GM19455 (cell line): Measurements from ENCODE around the gene MXD1.

Experiments used
- ATAC-seq: cut with Tn5 transposase; IDR thresholded peaks from one replicate; pipeline ENCODE4 v1.9.1; 2021; ENCODE audit not compliant: unreplicated experiment

Gene MXD1

DNA sequence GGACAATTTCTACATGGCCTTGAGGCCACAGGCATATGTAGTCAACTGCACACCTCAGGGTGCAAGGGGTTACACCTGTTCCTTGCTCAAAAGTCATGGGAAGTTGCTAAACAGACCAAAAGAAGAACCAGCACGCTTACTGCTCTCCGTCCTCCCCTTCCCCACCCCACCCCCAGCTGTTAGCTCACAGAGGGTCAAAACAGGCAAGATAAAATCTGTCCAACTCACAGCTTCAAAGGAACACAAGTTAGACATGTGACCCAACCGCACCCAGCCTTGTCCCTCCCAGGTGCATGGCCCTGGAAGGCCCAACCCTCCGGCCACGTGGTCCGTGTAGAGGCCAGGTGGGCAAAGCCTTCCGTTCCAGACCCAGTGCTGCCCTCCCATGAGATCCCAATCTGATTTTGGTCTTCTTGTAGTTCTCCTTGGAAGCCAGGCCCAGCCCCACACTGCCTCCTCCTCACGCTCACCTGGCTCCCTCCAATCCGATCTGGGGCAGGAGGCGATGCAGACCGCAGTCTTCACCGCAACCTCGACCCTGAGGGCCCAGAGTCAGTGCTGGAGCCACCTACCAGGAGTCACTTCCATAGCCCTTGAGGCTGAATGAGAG is 61.0 kb downstream of the MXD1 start:
- no peak for ATAC-seq

DNA sequence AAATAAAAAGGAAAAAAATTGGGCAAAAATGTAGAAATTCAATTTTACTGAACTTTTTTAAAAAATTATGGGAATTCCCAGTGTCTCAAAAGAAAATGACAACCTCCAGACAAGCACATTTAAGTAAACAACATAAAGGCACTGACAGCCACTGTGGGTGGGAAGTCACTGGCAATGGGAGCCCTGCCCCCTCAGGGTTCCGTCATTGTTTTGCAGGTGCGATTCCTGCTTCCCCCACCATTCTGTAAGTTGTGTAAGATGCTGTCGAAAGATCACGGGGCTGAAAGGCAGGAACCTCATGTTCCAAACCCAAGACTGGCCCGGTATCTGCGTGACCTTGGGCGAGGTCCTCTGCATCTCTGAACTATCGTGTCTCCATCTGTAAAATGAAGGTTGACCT is 62.3 kb downstream of the MXD1 start:
- ATAC-seq: no peak

DNA sequence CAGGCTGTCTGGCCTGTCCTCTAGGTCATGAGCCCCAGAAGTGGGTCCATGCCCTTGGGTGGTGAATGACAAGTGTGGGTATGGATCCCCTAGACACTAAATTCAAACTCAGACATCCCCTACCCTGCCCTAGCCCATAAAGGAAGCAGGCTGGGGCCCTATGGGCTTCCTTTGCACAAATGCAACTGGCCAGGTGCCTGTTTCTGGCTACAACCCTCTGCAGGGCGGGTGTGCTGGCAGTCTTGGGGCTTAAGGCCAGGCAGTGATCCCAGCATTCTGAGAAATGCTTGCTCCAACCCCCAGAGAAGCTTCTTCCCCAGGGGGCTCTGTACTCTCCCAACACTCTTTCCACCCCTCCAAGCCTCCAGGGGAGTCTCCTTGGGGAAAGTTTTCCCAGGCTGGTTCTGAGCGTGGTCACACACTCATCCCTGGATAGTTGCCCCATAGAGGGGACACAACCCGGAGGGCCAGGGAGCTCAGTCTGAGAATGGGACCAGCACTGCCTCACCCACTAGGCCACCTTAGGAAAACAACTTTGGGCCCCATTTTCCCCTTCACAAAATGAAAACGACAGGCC is 63.1 kb downstream of the MXD1 start:
- no peak for ATAC-seq

DNA sequence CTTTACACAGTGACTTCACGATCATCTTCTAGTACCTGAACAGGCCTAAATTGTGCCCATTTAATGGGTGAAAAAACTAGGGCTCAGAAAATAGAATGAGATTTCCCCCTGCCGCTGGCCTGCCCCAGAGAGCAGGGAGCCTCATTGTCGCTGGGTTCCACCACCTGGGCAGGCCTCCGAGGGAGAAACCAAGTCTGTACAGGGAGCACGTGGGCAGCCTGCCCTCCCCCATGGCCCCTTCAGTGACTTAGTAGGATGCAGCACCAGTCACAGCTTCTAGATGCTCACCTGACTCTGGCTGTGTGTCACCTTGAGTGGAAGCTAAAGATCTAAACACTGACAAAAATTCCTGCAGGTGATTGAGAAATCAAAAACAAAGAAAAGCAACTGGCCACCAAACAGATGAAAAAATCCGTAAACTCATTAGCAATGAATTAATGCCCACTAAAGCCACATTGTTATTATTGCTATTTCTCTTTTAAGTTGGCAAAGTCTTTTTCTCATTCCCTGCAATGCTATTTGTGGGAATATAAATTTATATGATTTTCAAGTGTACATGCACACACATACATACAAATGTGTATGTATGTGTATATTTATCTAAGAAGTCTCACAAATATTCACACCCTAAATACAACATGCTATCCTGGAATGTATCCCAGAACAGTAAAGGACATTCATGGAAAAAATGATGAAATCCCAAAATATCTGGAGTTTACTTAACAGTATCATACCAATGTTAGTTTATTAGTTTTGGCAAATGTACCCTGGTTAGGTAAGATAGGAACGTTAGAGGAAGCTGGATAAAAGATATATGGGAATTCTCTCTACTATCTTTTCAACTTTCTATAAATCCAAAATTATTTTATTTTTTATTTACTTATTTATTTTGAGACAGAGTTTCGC is 65.2 kb downstream of the MXD1 start:
- no peak for ATAC-seq

DNA sequence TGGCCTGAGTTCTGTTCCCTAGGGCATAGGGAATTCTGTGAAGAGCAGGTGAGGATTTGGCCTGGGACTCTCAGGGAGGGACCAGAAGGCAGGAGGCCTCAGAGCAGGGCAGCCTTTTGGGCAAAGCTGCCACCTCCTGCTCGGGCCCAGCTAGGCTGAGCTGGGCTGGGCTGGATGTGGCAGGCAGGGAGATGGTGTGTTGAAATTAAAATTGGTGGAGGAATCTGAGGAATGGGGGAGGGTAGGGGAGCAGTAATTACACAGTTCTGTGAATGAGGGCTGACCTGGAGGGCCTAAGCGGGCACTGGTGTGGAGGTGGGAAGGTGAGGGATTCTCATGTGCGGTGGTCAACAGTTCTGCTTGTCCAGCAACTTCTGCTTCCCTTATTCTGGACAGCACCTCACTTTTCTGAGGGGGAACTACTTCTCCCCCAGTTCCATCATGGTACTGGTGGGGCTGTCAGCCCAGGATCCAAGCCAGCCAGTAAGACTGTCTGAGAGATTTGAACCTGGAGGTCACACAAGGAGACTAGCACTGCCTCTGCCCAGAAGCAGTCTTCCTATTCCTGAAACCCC is 68.6 kb downstream of the MXD1 start:
- no peak for ATAC-seq

DNA sequence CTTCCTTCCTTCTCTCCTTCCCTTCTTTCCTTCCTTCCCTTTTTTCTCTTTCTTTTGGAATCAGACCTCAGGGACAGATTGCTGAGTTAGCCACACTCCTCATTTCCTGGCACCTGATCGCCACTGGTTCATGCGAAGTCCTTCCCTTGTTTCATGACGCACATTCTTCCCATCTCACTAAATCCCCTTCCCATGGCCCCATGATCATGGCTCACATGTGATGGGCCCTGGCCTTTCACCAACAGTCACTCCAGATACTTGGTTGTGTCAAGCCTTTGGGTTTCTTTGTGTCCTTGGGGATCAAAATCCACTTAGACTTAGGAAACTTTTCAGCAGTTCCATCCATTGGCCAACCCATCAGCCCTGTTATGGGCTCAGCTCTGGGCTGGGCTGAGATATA is 70.3 kb downstream of the MXD1 start:
- no peak for ATAC-seq

DNA sequence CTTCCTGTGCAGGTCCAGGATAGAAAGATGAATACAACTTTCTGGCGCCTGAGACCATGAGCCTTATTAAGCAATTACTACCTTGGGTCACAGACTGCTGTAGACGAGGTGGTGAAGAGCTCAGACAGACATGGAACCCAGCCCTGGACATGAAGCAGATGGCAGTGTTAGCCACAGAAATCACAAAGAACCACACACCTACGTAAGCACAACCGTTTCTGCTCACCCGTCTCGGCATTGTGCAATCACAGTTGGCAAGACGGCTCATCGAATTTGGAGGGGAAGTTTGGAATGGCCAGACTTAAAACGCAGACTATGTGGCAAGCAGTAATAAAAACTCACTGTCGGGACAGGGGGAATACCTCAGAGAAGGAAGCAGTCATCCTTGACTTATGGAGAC is 70.8 kb downstream of the MXD1 start:
- no peak for ATAC-seq

DNA sequence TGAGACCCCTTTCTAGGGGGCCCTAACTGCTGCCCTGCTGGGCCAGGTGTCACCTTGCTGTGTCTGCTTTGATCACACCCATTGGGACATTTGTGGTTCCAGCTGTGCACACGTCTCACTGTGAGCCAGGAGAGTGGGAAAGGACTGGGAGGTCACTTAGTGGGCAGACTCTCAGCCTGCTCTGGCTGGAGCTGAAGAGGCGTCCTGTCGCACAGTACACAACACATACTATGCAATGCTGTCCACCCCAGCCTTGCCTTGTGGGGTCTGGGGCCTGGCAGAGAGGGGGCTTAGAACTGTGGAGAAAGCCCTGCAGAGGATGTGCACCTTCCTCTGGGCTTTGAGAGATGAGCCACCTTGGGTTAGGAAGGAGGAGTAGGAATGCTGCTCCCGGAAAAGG is 71.8 kb downstream of the MXD1 start:
- no peak for ATAC-seq

DNA sequence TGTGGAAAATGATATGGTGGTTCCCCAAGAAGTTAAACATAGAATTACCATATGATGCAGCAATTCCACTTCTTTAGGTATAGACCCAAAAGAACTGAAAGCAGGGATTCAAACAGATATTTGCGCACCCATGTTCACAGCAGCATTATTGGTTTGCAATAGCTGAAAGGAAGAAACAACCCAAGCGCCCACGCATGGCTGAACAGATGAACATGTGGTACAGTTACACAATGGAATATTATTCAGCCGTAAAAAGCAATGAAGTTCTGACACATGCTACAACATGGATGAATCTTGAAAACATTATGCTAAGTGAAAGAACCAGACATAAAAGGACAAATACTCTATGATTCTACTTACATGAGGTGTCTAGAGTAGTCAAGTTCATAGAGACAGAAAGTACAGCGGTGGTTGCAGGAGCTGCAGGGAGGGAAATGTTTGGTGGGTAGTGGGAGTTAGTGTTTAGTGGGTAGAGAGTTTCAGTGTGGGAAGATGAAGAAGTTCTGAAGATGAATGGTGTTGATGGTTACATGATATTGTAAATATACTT is 73.3 kb downstream of the MXD1 start:
- ATAC-seq: no peak

DNA sequence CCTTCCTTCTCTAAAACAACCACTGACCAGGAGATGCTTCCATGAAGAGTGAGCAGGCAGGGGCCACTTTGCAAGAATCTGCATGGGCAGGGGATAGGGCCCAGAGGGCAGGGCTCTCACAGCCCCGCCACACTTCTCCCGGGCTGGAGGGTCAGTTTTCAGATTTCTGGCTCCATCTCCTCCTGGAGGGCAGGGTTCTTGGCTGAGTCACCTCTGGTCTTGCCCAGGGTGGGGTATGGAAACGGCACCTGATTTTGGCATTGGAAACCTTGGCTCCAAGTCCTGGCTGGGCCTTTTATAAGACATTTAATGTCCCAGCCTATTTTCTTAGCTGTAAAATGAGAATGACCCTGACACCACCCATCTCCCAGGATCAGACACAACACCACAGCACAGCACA is 74.1 kb downstream of the MXD1 start:
- no peak for ATAC-seq

DNA sequence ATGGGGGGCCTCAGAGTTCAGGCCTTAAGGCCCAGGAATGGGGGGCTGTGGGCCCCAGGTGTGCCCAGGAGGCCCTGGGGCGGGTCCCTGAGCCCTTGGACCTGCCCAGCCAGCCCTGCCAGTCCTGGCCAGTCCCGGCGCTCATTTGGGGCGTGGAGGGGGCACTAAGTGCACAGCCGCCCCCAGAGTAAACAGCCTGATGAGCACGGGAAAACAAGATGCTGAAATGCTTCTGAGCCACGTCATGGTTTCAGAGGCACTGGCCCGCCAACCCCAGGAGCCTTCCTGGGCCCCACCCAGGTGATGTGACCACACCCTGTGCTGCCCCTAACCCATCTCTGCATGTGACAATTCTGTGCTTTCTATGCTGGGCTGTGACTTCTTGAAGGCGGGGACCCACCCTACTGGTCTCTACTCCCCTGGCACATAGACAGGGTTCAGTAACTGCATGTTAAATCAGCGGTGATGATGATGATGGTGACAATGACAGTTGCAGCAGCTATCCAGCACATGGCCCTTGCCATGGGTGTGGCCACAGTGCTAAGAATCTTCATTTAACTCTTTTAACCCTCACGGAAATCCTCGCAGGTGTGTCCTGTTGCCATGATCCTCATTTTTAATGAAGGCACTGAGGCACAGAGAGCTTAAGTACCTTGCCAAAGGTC is 74.7 kb downstream of the MXD1 start:
- ATAC-seq: no peak
